MM.1S (cell line): ENCODE data around the gene TMPRSS3.

ENCODE experiments used
- EZH2 ChIP-seq: fragments of 300-600 bp; sonication (generic); optimal IDR thresholded peaks from 2 replicates; pipeline ENCODE3; 2017; ENCODE audit warnings: low read depth, mild to moderate bottlenecking, antibody characterized with exemption, low read length, mixed read lengths
- EZH2phosphoT487 ChIP-seq: fragments of 300-600 bp; sonication (generic); IDR thresholded peaks from 2 replicates; pipeline ENCODE4 v1.6.1; 2018; ENCODE audit warnings: antibody characterized with exemption, low read length
- TF ChIP-seq, protein P1 (sequence below): fragments of 300-600 bp; sonication (generic); IDR thresholded peaks from 2 replicates; pipeline ENCODE4 v1.5.1; 2016; ENCODE audit warnings: antibody characterized with exemption, low read length, mixed read lengths

DNA sequence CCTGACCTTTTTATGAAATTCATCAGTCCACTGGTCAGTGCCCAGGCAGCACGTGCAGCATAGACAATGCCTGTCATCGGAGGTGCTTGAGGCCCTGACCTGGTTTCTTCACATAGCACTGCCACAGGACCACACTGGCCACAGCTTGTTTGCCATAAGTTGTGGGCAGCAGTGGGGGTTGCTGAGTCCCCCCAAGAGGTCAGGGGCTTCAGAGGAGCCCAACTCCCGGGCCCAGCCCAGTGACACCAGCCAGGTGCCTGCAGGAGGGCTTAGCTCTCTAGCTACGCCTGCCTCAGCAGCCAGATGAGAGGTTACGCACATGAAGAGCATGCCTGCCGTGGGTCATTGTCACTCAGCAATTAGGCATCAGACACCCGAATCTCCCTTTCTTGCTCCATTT lies 49.5 kb upstream of the TMPRSS3 start:
- TF ChIP-seq, protein P1, sequence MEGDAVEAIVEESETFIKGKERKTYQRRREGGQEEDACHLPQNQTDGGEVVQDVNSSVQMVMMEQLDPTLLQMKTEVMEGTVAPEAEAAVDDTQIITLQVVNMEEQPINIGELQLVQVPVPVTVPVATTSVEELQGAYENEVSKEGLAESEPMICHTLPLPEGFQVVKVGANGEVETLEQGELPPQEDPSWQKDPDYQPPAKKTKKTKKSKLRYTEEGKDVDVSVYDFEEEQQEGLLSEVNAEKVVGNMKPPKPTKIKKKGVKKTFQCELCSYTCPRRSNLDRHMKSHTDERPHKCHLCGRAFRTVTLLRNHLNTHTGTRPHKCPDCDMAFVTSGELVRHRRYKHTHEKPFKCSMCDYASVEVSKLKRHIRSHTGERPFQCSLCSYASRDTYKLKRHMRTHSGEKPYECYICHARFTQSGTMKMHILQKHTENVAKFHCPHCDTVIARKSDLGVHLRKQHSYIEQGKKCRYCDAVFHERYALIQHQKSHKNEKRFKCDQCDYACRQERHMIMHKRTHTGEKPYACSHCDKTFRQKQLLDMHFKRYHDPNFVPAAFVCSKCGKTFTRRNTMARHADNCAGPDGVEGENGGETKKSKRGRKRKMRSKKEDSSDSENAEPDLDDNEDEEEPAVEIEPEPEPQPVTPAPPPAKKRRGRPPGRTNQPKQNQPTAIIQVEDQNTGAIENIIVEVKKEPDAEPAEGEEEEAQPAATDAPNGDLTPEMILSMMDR = no peak
- no peak for TF ChIP-seq EZH2phosphoT487
- TF ChIP-seq EZH2 = no peak
